RWPE1 (cell line): ENCODE data around the gene IFITM10.

Source experiments
- CTCF ChIA-PET: fragments of 350-600 bp; sonication (Branson Sonifier 250); formaldehyde crosslinking; extraction: SDS; loops from one replicate; lab custom pipeline; 2021; lab: Yijun Ruan, JAX
- POLR2A ChIA-PET: fragments of 400-600 bp; formaldehyde crosslinking; extraction: SDS; loops from one replicate; lab custom pipeline; 2020; ENCODE audit warnings: antibody characterized with exemption; ENCODE audit not compliant: low non-redundant PET; lab: Yijun Ruan, JAX
- DNase-seq: peaks from one replicate; pipeline ENCODE4 v3.0.0; 2012; ENCODE audit warnings: low spot score
- H3K27ac ChIP-seq: fragments of 450-650 bp; 2 replicates; pipeline ENCODE4 v1.5.1; 2017
- TF ChIP-seq, protein P1 (sequence below): fragments of 450-650 bp; conservative IDR thresholded peaks from 2 replicates; pipeline ENCODE4 v1.5.1; 2017; ENCODE audit warnings: low read depth, mild to moderate bottlenecking

IFITM10 gene

DNA sequence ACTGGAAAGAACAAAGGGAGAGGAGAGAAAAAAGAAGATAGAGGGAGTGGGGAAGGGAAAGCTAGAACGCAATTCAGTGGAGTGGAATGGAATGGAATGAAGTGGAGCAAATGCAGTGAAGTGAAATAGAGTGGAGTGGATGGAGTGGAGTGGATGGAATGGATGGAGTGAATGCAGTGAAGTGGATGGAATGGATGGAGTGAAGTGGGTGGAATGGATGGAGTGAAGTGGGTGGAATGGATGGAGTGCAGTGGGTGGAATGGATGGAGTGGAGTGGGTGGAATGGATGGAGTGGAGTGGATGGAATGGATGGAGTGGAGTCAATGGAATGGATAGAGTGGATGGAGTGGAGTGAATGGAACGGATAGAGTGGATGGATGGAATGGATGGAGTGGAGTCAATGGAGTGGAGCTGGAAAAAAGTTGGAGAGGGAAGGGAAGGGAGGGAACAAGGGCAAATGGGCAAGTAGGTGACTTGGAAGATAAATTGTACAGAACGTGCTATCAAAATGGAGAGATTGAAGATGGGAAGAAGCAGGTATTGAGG, 13.9 kb downstream of the IFITM10 start:
- POLR2A ChIA-PET, result no interaction called here
- no peak overlapping the region for H3K27ac ChIP-seq
- TF ChIP-seq, protein P1, sequence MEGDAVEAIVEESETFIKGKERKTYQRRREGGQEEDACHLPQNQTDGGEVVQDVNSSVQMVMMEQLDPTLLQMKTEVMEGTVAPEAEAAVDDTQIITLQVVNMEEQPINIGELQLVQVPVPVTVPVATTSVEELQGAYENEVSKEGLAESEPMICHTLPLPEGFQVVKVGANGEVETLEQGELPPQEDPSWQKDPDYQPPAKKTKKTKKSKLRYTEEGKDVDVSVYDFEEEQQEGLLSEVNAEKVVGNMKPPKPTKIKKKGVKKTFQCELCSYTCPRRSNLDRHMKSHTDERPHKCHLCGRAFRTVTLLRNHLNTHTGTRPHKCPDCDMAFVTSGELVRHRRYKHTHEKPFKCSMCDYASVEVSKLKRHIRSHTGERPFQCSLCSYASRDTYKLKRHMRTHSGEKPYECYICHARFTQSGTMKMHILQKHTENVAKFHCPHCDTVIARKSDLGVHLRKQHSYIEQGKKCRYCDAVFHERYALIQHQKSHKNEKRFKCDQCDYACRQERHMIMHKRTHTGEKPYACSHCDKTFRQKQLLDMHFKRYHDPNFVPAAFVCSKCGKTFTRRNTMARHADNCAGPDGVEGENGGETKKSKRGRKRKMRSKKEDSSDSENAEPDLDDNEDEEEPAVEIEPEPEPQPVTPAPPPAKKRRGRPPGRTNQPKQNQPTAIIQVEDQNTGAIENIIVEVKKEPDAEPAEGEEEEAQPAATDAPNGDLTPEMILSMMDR, result no peak
- CTCF ChIA-PET, result no interaction called here
- no peak for DNase-seq

DNA sequence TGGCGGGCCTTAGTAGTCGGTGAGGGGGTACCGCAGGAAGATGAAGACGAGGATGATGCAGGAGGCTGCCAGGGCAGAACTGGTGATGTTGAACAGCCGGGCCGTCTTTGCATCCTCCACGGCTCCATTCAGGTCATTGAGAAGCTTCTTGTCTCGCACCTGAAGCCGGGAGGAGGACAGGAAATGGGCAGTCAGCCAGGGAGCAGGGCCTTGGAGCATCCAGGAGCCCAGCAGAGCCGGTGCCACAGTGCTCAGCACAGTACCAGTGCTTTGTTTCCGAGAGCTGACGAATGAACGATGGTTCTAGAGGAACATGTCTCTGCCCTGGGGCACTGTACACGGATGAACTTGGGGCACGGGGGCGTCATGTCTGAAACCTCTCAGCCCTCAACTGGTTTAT, 15.1 kb downstream of the IFITM10 start:
- POLR2A ChIA-PET, result no interaction called here
- TF ChIP-seq, protein P1, result no peak
- DNase-seq, result no peak
- H3K27ac ChIP-seq, result no peak overlapping the region
- CTCF ChIA-PET, result interaction anchor here (1.4 kb wide), 1 partner anchor 41 kb away, joined by 3 read pairs; no protein-coding TSS in a partner anchor

- no peak for DNase-seq
- TF ChIP-seq, protein P1, result no peak
- POLR2A ChIA-PET, result interaction anchor here (0.6 kb wide), 1 partner anchor 28 kb away, joined by 3 read pairs; no protein-coding TSS in a partner anchor
- H3K27ac ChIP-seq, result no peak overlapping the region
- CTCF ChIA-PET, result interaction anchor here (0.5 to 1.4 kb wide), 2 partner anchors 41 to 82 kb away, joined by 3 read pairs; no protein-coding TSS in a partner anchor
These were observed 15.7 kb downstream of the IFITM10 start for GRCh38 chr11:1734641-1735081.

GRCh38 chr11:1733716-1734640, 16.4 kb downstream of the IFITM10 start:
- no peak overlapping the region for H3K27ac ChIP-seq
- no peak for DNase-seq
- TF ChIP-seq, protein P1, result no peak
- POLR2A ChIA-PET, result interaction anchor here (0.6 kb wide), 1 partner anchor 28 kb away, joined by 3 read pairs; no protein-coding TSS in a partner anchor
- CTCF ChIA-PET, result interaction anchor here (0.5 to 1.2 kb wide), 2 partner anchors 81 kb away, joined by 3 read pairs; no protein-coding TSS in a partner anchor

GRCh38 chr11:1733009-1733715, 17.2 kb downstream of the IFITM10 start:
- CTCF ChIA-PET, result interaction anchor here (1.0 to 1.2 kb wide), 2 partner anchors 11 to 80 kb away, joined by 3 read pairs; no protein-coding TSS in a partner anchor
- TF ChIP-seq, protein P1, result no peak

DNA sequence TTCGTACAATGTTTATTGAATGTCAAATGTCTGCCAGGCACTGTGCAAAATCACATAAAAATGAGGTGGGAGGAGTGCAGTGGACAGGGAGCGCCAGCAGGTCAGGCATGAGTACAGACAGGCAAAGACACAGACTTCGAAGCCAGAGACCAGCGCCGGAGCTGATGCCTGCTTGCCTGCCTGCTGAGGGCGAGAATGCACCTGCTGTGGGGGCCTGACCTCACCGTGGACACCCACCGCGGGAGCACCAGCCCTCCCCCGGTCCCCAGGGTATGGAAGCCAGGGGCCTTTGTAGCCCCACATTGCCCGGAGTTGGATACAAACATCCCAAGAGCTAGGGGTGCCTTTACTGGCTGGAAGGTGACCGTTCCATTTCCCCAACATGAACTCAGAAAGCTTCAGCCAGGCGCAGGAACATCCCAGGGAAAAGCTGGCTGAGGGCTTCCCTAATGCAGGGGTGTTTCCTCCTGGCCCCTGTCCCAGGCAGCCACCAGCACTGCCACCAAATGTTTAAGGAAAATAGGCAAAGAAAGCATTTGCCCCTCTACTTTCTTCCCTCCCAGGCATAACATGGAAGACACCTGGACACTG, 17.9 kb downstream of the IFITM10 start:
- DNase-seq, result no peak
- CTCF ChIA-PET, result interaction anchor here (1.0 to 1.2 kb wide), 2 partner anchors 11 to 80 kb away, joined by 3 read pairs; no protein-coding TSS in a partner anchor
- TF ChIP-seq, protein P1, result no peak
- POLR2A ChIA-PET, result no interaction called here
- H3K27ac ChIP-seq, result no peak overlapping the region

More at GRCh38 chr11:1733009-1733715, 17.2 kb downstream of the IFITM10 start:
- POLR2A ChIA-PET, result no interaction called here
- no peak for DNase-seq
- no peak overlapping the region for H3K27ac ChIP-seq
